Mucosa of descending colon (tissue), 3 donors: ENCODE data around the gene TIMM17A. TPM values are rescaled to one million over a fixed set of nuclear protein-coding genes. Genes with fewer than 3 reads are reported as not detected.

Experiments
- ATAC-seq: fragments of 200-7000 bp; cut with Tn5 transposase; one replicate; pipeline ENCODE4 v1.9.1; 2020; ENCODE audit warnings: mild to moderate bottlenecking, moderate library complexity
- DNase-seq, 3 donors: peaks; one replicate each; pipeline ENCODE4 v3.0.0-alpha.2; 2020
- H3K36me3 ChIP-seq: fragments of 200-600 bp; one replicate; pipeline ENCODE4 v1.8.0; 2021; ENCODE audit warnings: low read depth, mild to moderate bottlenecking
- H3K4me1 ChIP-seq: fragments of 200-600 bp; one replicate; pipeline ENCODE4 v1.8.0; 2021; ENCODE audit warnings: low read depth, mild to moderate bottlenecking
- H3K4me3 ChIP-seq: fragments of 200-600 bp; one replicate; pipeline ENCODE4 v1.8.0; 2021; ENCODE audit warnings: mild to moderate bottlenecking
- H3K9me3 ChIP-seq: fragments of 200-600 bp; one replicate; pipeline ENCODE4 v1.8.0; 2021; ENCODE audit warnings: mild to moderate bottlenecking
- intact Hi-C, 2 donors: fragments of 100-400 bp; cut with DNase I in 1 of 2; cut with micrococcal nuclease in 1 of 2; formaldehyde crosslinking; loops; one replicate each; pipeline versions ENCODE4 v1.11.0 to v1.11.1; 2022; cut with DNase I, micrococcal nuclease
- long read RNA-seq, 2 donors: library from polyadenylated mRNA; unstranded; transcript quantifications; one replicate each; pipeline ENCODE4 v2.0.0, GENCODE V29; 2019 to 2021
- total RNA-seq, 3 donors: library from RNA; stranded (reverse); fragmentation: NEBNext Ultra II Directional in 2 of 3; extraction: Animal tissue kit (Norgen Biotek cat#: 25700) in 2 of 3; gene quantifications; one replicate each; pipeline versions ENCODE4 v1.2.1 to v1.2.4, GENCODE V29; 2021 to 2023
- TF ChIP-seq, protein P1 (sequence below): fragments of 200-600 bp; IDR thresholded peaks from one replicate; pipeline ENCODE4 v1.8.0; 2022; ENCODE audit warnings: antibody characterized with exemption, mild to moderate bottlenecking
- donor health status: DM: no; HTN: no; CAD: no; lungs with moderate emphysema.
- donor health status: DM: no; HTN: no; CAD: no.
- donor health status: DM: no; HTN: yes; CAD: no.

The TIMM17A gene
- total RNA-seq: 10 to 100 TPM; 41.1 to 59.5 (median 49.9) TPM
- long read RNA-seq, donor 1, transcript TIMM17A-201 (6 exons, 1,659 nt): major isoform, 45 of 52 reads
- long read RNA-seq, donor 1, partial matches to known transcripts: 4 of 52 reads
- long read RNA-seq, donor 1, other reads (novel, unspliced or antisense): 3 of 52 reads
- long read RNA-seq, donor 2, transcript TIMM17A-201 (6 exons, 1,659 nt): major isoform, 40 of 43 reads
- long read RNA-seq, donor 2, partial matches to known transcripts: 0 of 43 reads
- long read RNA-seq, donor 2, other reads (novel, unspliced or antisense): 2 of 43 reads

DNA sequence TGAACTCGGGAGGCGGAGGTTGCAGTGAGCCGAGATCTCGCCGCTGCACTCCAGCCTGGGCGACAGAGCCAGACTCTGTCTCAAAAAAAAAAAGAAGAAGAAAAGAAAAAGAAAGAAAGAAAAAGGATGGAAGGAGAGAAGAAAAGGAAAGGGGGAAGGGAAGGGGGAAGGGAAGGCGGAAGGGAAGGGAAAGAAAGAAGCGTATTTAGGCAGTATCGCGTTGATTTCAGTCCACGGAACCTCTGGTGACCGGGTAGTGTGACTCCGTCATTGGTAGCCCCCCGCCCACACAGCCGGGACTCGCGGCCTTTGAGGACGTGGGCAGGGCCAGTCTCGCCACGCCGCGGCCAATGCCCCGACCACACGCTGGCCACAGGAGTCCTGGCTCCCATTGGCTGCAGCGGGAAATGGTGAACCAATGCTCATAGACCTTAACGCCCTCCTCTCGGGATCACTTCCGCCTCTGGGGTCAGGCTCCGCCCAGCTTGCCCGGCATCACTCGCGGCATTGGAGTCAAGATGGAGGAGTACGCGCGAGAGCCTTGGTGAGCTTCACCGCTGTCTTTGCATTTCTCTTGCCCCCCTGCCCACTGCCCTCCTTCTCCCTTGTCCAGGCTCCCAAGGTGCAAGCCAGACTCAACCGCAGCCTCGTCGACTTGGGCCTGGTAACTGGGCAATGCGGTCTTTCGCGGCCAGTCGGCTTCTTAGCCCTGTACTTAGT is at the start of gene TIMM17A:
TSS of gene TIMM17A (plus strand) at position 495 of the 720 bp plus-strand sequence. CDS start at position 519, 24 bp downstream.
- Histone ChIP-seq H3K4me3 (peak within 1 kb of the TSS; percentile 45), H3K9me3 (no peaks in the 10 kb centered on the region), H3K36me3 (peaks cover 6% of the 10 kb centered on the region), H3K4me1 (peaks cover 13% of the 10 kb centered on the region)
- ATAC-seq: peak; percentile 100
- TF ChIP-seq, protein P1, sequence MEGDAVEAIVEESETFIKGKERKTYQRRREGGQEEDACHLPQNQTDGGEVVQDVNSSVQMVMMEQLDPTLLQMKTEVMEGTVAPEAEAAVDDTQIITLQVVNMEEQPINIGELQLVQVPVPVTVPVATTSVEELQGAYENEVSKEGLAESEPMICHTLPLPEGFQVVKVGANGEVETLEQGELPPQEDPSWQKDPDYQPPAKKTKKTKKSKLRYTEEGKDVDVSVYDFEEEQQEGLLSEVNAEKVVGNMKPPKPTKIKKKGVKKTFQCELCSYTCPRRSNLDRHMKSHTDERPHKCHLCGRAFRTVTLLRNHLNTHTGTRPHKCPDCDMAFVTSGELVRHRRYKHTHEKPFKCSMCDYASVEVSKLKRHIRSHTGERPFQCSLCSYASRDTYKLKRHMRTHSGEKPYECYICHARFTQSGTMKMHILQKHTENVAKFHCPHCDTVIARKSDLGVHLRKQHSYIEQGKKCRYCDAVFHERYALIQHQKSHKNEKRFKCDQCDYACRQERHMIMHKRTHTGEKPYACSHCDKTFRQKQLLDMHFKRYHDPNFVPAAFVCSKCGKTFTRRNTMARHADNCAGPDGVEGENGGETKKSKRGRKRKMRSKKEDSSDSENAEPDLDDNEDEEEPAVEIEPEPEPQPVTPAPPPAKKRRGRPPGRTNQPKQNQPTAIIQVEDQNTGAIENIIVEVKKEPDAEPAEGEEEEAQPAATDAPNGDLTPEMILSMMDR: no peak
- intact Hi-C loops: no loop called here
- DNase-seq: peak; percentile 96 to 97 (median 96)

DNA sequence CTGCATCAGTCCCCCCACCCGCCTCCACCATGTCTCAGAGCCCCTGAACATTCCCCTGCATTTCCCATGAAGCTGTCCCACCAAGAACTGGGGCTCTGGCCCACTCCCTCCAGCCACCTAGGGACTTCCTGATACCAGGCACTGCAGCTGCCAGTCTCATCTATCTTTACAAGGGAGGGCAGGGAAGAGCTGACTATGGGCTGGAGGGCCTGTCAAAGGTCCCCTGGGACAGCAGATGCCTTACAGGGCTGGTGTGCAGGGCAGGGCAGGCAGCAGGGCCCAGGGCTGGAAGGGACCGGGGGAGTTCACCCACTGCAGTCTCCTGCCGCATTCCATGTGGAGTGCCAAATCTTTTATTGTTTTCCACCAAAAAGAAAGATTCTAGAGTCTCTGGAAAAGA is 49.0 kb upstream of the TIMM17A start:
- H3K36me3 ChIP-seq: no peaks in the 10 kb centered on the region
- no peak overlapping the region for H3K4me3 ChIP-seq
- no peaks in the 10 kb centered on the region for H3K9me3 ChIP-seq
- ATAC-seq (no peak), DNase-seq (no peak)
- intact Hi-C loops: no loop called here
- TF ChIP-seq, protein P1: no peak
- H3K4me1 ChIP-seq: no peaks in the 10 kb centered on the region

DNA sequence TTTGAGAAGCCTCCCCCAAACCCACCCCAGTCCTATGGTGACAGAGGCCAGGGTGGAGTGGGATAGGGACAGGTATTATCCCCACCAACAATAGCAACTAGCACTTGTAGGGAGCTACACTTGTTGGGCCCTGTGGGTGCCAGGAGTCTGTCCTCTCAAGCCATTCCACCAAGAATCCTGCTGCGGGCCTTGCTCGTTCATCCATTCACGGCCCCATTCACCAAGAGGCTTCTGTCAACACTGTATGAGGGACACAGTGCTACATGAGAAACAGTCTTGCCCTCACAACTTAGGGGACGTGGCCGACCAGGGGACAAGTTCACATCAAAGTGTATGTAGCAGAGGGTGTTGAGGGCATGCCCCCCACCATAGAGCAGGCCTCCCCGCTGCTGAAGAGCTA is 47.7 kb upstream of the TIMM17A start:
- ATAC-seq (no peak), DNase-seq (no peak)
- Histone ChIP-seq H3K4me1 (no peaks in the 10 kb centered on the region), H3K9me3 (no peaks in the 10 kb centered on the region), H3K36me3 (no peaks in the 10 kb centered on the region), H3K4me3 (no peak overlapping the region)
- TF ChIP-seq, protein P1: no peak
- intact Hi-C loops: no loop called here

DNA sequence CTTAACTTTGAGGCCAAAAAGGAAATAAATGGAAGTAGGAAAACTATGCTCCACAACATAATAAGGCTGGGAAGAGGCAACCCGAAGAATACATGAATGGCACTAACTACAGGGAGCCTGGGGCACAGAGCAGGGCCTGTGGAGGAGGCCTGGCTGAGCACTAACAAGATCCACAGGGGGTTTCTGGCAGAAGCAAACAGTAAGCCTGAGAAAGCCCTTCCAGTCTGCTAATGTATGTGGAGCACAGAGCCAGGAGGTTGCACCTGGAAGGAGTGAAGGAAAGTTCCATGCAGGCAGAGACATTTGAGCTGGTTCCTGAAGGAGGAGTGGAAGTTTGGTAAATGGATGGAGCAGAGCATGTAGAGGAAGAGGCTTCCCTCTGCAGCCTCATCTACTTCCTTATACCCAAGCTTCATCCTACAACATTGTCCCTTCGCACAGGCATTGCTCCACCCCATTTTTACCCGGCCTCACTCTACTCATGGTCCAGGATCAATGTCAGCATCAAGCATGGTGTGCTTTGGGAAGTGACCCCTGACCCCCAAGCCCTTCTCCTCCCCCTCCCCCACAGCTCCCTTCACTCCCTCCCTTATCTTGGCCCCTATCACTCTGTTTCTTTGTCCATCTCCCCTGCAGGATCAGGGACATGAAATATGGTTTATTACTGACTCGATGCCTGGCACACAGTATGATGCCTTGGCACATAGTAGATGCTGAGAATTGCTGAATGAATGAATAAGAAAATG is 43.3 kb upstream of the TIMM17A start:
- Histone ChIP-seq H3K9me3 (no peaks in the 10 kb centered on the region), H3K36me3 (no peaks in the 10 kb centered on the region), H3K4me3 (no peak overlapping the region), H3K4me1 (no peaks in the 10 kb centered on the region)
- DNase-seq (no peak), ATAC-seq (no peak)
- TF ChIP-seq, protein P1: no peak
- intact Hi-C loops: no loop called here

DNA sequence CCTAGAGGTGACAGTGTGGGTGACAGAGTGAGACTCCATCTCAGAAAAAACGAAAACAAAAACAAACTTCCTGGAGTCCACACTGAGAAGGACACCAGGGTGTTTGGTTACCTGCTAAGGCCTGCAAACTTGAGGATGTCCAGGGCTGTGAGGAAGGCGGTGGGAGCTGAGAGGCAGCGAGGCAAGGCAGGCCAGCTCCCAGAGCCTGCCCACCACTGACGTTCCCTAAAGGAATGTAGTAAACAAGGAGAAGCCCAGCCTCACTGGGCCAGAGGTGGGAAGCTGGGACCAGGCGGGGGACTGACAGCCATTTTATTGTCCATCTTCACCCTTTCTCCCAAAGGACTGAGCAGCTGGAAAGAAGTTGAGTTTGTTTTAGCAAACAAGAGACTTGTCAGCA is 42.5 kb upstream of the TIMM17A start:
- TF ChIP-seq, protein P1: no peak
- no peak for ATAC-seq
- no peaks in the 10 kb centered on the region for H3K36me3 ChIP-seq
- no peak for DNase-seq
- no peaks in the 10 kb centered on the region for H3K4me1 ChIP-seq
- intact Hi-C loops: no loop called here
- H3K4me3 ChIP-seq: no peak overlapping the region
- no peaks in the 10 kb centered on the region for H3K9me3 ChIP-seq
